NOMO-1 treated with DMSO at 0.1 percent for 48 hours (cell line): Measurements from ENCODE around the gene SUGCT.
"Not testable (repeated sequence)": the region's sequence is repeated elsewhere in the genome, so short reads cannot be mapped to it uniquely, and the experiment has no call there.

Experiments
- DNase-seq: peaks from one replicate; lab custom pipeline; 2025; ENCODE audit not compliant: unreplicated experiment; lab: John Stamatoyannopoulos, UW

Gene SUGCT

DNA sequence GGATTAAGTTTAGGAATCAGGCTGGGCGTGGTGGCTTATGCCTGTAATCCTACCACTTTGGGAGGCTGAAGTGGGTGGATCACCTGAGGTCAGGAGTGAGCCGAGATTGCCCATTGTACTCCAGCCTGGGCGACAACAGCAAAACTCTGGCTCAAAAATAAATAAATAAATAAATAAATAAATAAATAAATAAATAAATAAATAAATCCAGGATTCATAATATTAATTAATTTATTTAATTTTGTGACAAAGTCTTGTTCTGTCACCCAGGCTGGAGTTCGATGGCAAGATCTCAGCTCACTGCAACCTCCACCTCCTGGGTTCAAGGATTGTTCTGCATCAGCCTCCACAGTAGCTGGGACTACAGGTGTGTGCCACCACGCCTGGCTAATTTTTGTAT is 4.2 kb downstream of the SUGCT start:
- no peak for DNase-seq

DNA sequence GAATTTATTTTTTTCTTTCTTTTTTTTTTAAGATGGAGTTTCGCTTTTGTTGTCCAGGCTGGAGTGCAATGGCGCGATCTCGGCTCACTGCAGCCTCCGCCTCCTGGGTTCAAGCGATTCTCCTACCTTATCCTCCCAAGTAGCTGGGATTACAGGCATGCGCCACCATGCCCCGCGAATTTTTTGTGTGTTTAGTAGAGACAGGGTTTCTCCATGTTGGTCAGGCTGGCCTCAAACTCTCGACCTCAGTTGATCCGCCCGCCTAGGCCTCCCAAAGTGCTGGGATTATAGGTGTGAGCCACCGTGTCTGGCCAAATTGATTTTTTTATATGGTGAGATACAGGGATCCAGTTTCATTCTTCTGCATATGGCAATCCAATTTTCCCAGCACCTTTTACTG is 5.1 kb downstream of the SUGCT start:
- DNase-seq = not testable (repeated sequence)

DNA sequence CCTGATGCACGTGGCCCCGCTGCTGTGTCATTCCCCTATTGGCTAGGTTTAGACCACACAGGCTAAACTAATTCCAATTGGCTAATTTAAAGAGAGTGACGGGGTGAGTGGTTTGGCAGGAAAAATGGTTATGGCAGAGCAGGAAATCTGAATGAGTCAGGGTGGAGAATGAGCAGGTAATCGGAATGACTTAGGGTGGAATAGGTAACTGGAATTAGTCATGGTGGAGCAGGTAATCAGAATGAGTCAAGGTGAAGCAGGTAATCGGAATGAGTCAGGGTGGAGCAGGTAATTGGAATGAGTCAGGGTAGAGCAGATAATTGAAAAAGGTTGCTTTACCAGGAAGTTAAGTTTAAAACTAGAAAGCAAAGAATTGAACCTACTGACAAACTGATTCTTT is 7.1 kb downstream of the SUGCT start:
- not testable (repeated sequence) for DNase-seq

DNA sequence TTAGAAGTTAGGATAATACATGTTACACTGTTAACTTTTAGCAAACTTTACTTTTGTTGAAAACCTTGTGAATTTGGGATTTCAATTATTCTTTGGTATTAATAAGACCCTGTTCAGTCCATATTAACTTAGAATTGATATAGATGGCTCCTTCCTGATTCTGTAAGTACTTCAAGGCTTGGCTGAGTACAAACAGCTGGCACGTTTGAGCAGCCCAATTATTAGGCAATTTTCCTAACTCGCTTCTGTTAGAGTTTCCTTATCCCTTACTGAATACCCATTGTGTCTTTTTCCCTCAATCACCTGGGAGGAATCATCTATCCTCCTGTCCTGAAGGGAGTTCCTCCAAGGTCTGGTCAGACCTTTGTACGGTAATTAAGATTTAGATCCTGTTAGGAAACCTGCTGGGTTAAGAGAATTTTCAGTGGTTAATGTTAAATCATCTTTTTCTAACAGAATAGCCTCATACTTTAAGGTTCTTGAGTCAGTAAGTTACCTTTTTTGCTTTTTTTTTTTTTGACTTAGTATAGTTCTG is 10.9 kb downstream of the SUGCT start:
- DNase-seq = not testable (repeated sequence)

DNA sequence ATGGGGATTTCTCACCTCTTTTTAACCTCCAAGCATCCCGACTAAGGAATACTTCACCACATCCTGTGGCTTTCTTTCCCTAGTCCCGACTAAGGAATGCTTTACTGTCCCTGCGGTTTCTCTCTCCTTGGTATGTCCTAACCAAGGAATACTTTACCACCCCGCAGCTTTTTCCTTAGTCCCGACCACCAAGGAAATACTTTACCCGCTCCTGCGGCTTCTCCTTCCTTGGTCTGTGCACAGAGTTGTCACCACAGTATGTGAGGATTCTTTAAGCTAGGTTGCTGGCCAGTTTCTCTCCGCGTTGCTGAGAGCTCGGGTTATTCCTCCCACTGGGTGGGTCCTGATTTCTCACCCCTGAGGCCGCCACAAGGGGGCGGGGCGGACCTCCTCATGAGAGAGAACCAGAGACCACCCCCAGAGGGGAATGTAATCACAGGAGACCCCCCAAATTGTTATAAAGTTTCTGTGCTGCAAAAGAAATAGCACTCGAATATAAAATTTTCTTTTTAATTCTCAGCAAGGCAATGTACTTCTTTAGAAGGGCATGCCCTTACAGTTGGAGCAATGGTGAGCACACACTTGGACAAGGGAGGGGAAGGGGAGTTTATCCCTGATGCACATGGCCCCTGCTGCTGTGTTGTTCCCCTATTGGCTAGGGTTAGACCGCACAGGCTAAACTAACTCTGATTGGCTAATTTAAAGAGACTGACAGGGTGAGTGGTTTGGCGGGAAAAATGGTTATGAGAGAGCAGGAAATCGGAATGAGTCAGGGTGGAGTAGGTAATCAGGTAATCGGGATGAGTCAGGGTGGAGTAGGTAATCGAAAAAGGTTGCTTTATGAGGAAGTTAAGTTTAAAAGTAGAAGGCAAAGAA is 12.8 kb downstream of the SUGCT start:
- DNase-seq = no peak

DNA sequence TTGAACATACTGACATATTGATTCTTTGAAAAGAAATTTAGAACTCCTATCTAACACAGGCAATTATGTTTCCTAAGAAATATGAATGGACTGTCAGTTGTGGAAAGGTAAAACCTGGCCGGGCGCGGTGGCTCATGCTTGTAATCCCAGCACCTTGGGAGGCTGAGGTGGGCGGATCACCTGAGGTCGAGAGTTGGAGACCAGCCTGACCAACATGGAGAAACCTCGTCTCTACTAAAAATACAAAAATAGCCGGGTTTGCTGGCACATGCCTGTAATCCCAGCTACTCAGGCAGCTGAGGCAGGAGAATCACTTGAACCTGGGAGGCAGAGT is 13.4 kb downstream of the SUGCT start:
- not testable (repeated sequence) for DNase-seq

DNA sequence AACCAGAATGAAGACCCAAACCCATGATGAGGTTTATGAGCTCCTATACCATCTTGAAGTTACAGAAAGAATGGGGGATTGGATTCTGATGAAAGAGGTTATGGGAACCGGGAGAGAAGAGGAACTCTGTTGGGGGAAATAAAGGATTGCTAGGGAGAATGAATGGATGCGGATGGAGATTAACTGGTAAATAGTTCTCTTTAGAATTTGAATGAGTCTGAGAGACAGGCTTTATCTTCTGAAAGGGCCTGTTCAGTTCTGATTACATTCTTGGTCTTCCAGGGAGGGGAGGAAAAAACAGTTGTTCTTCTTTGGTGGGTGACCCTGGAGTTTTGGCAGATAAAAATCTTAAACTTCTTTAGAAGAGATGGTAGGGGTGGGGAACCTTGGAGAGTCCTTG is 13.9 kb downstream of the SUGCT start:
- no peak for DNase-seq

DNA sequence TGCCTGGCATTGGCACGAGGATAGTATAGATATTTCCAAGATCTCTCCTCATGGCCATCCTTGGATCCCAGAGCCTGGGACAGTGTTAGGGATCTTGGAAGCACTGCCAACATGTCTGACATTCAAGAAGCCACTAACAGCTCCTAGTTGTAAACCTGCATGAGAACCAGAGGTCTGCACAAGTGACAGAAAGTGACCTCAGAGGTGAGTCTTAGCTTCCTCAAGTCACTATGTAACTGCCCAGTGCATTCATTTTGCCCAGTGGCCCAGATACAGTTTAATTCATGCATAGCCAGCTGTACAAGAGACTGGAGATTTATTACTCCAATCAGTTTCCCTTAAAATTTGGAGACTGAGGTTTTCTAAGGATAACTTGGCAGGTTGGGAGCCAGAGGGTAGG is 16.7 kb downstream of the SUGCT start:
- DNase-seq = no peak

DNA sequence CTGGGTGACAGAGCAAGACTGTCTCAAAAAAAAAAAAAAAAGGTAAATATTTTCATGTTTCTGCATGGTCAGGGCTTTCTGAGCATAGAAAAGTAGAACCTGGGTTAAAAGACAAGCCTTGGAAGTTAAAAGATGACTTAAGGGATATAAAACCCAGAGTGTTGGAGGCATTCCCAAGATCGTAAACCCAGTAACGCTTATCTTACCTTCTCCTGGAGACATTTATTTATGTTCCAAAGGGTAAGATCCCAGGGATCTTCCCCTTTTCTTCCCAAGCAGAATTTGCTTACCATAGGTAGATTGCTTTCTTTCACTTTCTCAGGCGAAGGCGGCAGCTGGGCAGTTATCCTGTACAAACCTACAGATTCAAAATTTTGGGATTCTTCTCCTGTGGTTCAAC is 22.2 kb downstream of the SUGCT start:
- no peak for DNase-seq

DNA sequence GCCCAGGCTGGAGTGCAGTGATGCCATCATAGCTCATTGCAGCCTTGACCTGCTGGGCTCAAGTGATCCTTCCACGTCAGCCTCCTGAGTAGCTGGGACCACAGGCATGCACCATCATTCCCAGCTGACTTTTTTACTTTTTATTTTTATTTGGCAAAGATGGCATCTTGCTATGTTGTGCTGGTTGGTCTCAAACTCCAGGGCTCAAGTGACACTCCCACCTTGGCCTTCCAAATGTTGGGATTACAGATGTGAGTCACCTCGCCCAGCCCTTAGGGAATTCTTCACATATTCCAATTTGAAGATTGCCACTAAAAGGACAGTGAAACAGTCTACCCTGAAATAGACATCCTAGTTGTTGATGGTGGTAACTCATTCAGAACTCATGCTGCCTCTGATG is 27.7 kb downstream of the SUGCT start:
- DNase-seq = no peak

DNA sequence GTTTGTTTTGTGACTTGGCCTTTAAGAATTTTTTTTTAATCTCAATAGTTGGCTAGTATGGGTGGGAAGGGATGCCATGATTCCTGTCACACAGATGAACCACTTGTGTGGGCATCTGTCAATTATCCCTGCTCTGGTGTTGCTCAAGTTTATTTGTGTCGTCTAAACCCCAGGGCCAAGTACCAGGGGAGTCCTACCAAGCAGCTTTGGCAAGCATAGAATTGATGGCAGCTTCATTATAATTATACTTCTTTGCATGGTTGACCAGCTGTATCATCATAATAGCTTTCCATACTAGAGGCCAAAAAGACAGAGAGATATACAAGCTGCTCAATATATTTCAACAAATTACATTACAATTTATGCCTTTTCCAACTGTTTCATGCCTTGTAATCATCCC is 30.4 kb downstream of the SUGCT start:
- DNase-seq = no peak

DNA sequence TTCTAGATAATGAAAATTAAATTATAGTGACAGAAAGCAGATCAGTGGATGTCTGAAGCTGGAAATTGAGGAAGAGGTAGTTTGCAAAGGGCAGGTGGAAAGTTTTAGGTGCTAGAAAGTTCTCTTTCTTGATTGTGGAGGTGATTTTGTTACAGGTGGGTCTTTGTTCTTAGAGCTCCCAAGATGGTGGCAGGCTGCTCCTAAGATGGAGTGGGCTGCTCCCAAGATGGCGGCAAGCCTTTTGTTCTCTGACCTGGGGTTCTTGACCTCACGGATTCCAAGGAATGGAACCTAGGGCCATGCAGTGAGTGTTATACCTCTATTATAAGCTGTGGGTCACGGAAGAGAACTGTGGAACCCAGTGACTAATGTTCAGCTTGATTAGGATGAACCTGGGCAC is 32.5 kb downstream of the SUGCT start:
- no peak for DNase-seq

DNA sequence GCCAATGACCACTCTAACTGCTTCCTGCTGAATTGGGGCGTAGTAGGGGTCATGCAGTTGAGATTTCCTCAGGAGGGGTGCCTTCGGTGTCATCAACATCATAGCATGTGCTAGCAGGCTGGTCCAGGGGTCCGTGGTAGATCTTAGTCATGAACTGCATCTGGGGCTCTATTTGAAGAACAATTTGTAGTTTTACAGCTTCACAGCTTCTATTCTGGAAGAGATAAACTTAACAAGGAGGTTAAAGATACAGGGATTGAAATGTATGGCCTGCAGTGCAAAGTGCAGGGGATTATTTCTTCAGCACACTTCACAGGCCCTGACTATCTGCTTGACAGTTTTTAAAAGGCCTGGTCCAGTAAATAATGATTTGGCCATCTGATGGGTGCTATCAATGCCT is 33.5 kb downstream of the SUGCT start:
- DNase-seq = not testable (repeated sequence)

DNA sequence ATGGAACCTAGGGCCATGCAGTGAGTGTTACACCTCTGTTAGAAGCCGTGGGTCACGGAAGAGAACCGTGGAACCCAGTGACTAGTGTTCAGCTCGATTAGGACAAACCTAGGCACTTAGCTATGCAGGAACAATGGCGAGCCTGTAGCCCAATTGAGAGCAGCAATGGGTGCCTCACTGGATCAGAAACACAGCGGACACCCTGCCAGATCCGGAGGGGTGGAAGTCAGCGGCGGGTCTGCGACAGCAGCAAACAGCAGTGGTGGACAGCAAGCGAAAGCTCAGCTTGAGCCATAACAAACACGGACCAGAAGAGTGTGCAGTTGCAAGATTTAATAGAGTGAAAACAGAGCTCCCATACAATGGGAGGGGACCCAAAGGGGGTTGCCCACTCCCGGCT is 38.3 kb downstream of the SUGCT start:
- DNase-seq = not testable (repeated sequence)

DNA sequence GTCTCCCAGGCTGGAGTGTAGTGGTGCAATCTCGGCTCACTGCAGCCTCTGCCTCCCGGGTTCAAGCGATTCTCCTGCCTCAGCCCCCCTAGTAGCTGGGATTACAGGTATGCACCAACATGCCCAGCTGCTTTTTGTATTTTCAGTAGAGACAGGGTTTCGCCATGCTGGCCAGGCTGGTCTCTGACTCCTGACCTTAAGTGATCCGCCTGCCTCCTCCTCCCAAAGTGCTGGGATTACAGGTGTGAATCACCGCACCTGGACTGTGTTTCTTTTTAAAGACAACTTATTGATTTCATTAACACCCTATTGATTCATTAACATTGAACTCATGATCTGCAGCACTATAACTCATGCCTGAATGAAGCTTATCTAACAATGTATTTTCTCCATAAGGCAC is 40.5 kb downstream of the SUGCT start:
- DNase-seq = not testable (repeated sequence)

DNA sequence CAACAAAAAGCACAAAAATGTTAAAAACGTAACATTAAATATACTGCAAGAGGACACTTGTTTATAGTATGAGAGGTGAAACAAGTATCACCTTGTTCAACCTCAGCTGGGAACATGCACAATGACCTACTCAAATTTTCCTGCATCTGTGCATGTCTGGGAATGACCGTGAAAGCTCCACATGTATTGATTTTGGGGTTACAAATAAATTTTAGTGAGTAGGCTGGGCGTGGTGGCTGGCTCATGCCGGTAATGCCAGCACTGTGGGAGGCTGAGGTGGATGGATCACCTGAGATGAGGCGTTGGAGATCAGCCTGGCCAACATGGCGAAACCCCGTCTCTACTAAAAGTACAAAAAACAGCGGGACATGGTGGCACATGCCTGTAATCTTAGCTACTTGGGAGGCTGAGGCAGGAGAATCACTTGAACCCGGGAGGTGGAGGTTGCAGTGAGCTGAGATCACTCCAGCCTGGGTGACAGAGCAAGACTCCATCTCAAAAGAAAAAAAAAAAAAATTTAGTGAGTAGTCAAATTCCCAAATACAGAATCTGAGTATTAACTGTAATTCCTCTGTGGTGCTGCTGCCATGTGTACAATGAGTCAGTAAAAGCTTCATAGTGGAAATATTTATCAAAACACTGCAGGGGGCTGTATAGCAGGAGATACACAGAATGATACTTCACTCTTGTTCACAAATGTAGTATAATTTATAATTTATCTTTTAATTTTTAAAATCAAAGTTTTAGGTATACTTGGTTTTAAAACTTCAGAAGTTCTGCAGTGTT is 41.1 kb downstream of the SUGCT start:
- no peak for DNase-seq

DNA sequence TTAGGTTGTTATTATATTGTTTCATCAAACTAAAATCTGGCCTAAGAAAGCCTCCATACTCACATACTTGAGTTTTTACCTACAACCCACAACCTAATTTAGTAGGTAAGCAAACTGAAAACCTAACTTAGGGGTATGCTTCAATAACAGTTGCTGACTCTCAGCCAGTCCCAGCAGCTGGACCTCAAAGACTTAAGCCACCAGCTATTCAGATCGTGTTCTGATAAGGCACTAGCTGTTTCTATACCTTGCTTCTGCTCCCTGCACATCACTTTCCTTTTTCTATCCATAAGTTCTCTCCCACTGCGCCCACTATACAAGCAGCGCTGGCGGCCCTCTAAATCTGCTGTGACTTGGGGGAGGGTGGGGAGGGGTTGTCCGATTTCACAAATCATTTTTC is 42.3 kb downstream of the SUGCT start:
- DNase-seq = no peak

DNA sequence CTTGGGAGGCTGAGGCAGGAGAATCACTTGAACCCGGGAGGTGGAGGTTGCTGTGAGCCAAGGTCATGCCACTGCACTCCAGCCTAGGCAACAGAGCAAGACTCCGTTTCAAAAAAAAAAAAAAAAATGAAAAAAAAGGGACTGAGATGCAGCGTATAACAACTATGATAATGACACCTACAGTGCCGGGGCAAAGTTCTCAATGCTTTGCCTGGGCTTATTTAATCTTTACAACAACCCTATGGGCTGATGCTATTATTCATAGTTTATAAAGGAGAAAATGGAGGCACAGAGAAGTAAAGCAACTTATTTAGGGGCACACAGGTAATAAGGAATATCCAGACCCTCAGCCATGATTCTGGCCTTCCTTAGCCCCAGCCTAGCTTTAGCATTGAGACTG is 47.6 kb downstream of the SUGCT start:
- DNase-seq = no peak

DNA sequence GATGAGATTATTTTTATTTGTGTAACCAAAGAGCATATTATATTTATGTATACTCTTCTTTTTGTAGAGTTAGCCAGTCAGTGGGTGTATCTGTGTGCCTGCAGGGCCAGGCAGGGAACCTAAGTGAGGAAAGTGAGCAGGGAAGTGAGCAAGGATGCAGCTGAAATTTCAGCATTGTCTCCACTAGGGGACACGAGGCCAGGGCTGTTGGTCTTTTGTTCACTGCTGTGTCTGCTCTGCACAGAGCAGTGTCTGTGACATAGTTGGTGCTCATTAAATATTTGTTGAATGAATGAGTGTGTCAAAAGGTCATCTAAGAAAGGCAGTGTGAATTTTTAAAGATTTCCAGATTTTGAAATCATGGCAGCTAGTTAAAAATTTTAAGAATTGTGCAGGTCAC is 51.8 kb downstream of the SUGCT start:
- DNase-seq = no peak

DNA sequence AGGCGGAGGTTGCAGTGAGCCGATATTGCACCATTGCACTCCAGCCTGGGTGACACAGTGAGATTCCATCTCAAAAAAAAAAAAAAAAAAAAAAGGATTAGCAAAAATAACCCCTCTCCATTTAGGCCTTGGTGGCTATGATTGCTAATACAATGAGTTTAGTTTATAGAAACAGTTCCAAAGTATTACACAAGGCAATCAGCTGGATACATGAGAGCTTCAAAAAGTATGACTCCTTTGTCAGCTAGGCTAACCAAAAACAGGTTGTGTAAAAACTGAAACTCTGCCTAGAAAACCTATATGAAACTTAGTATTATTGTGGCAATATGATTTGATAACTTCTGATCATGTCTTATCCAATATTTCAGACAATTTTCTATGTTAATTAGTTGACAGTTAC is 57.2 kb downstream of the SUGCT start:
- DNase-seq = no peak

DNA sequence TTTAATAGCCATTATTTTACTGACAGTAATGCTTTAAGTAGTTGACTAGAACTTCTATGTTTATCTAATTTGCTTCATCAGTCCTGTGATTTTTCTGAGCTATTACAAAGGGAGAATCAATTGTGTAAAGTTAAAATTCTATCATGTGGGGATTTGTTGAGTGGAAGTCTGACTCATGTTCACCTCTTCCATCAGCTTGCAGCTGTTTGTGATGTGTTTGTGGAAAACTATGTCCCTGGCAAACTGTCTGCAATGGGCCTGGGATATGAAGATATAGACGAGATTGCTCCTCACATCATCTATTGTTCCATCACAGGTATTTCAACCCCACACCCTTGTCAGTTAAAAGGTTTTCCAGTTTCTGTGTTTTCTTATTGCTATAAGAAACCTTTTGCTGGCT is 59.9 kb downstream of the SUGCT start:
- DNase-seq = no peak

DNA sequence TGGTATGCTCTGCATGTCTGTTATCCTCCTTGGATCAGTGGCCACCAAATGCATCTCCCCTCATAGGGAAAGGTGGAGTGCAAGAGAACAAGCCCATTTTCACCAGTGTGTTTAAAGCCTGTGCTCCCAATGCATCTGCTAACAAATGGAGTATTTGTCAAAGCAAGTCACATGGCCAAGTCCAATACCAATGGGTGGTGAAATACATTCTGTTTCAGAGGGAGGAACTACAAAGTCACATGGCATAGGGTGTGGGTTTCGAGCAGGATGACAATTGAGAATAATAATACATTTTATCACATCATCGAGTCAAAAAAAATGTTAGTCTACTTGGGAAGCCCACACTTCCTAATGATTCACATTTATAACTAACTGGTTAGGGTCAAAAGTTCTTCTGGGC is 62.7 kb downstream of the SUGCT start:
- DNase-seq = no peak
